Trophoblast cell (in vitro differentiated cells and primary cell): ENCODE results near the gene CCDC12.

Experiments
- DNase-seq, 2 donors: peaks; one replicate each; pipeline ENCODE4 v3.0.0-alpha.2; 2016
- H2AFZ ChIP-seq: 2 replicates; pipeline ENCODE4 v1.6.1; 2013; ENCODE audit warnings: low read length, moderate library complexity, mild to moderate bottlenecking; ENCODE audit not compliant: insufficient read depth, poor library complexity
- H2AK5ac ChIP-seq: 2 replicates; pipeline ENCODE4 v1.6.1; 2013; ENCODE audit warnings: mild to moderate bottlenecking, low read length
- H2BK120ac ChIP-seq: 2 replicates; pipeline ENCODE4 v1.6.1; 2013; ENCODE audit warnings: low read length, mild to moderate bottlenecking, moderate library complexity; ENCODE audit not compliant: insufficient read depth, poor library complexity
- H2BK12ac ChIP-seq: 2 replicates; pipeline ENCODE4 v1.6.1; 2013; ENCODE audit warnings: mild to moderate bottlenecking, low read length, moderate library complexity
- H2BK5ac ChIP-seq: 2 replicates; pipeline ENCODE4 v1.6.1; 2013; ENCODE audit warnings: low read length, low read depth, moderate library complexity, mild to moderate bottlenecking; ENCODE audit not compliant: poor library complexity
- H3K14ac ChIP-seq: 2 replicates; pipeline ENCODE4 v1.6.1; 2013; ENCODE audit warnings: mild to moderate bottlenecking, low read length
- H3K18ac ChIP-seq: 2 replicates; pipeline ENCODE4 v1.6.1; 2013; ENCODE audit warnings: mild to moderate bottlenecking, low read length
- H3K23ac ChIP-seq: 2 replicates; pipeline ENCODE4 v1.6.1; 2013; ENCODE audit warnings: low read length
- H3K27ac ChIP-seq: 2 replicates; pipeline ENCODE4 v1.5.1; 2013; ENCODE audit warnings: low read depth, mild to moderate bottlenecking, inconsistent platforms, low read length, moderate library complexity
- H3K27me3 ChIP-seq: 2 replicates; pipeline ENCODE4 v1.6.1; 2013; ENCODE audit warnings: inconsistent platforms, mild to moderate bottlenecking, low read length, moderate library complexity; ENCODE audit not compliant: insufficient read depth
- H3K36me3 ChIP-seq, 2 experiments: 1 replicate in 1 of 2; 2 replicates in 1 of 2; pipeline ENCODE4 v1.6.1; 2013; ENCODE audit warnings: low read length in 2 of 2, mild to moderate bottlenecking in 2 of 2, moderate library complexity in 1 of 2; ENCODE audit not compliant: insufficient read depth in 2 of 2, control insufficient read depth in 1 of 2
- H3K4ac ChIP-seq: 2 replicates; pipeline ENCODE4 v1.6.1; 2013; ENCODE audit warnings: low read depth, mild to moderate bottlenecking, low read length, moderate library complexity
- H3K4me1 ChIP-seq, 2 experiments: 1 replicate in 1 of 2; 2 replicates in 1 of 2; pipeline ENCODE4 v1.6.1; 2013; ENCODE audit warnings: low read length in 2 of 2, mild to moderate bottlenecking in 2 of 2, moderate library complexity in 1 of 2; ENCODE audit not compliant: insufficient read depth in 2 of 2, control insufficient read depth in 1 of 2
- H3K4me2 ChIP-seq: 2 replicates; pipeline ENCODE4 v1.6.1; 2013; ENCODE audit warnings: inconsistent platforms, mild to moderate bottlenecking, low read length, moderate library complexity
- H3K4me3 ChIP-seq: 2 replicates; pipeline ENCODE4 v1.5.1; 2013; ENCODE audit warnings: mild to moderate bottlenecking, low read depth, low read length, inconsistent platforms
- H3K79me1 ChIP-seq: one replicate; pipeline ENCODE4 v1.6.1; 2013; ENCODE audit warnings: low read length
- H3K79me2 ChIP-seq: 2 replicates; pipeline ENCODE4 v1.6.1; 2013; ENCODE audit warnings: low read length, mild to moderate bottlenecking; ENCODE audit not compliant: control insufficient read depth, insufficient read depth, poor library complexity
- H3K9ac ChIP-seq: 2 replicates; pipeline ENCODE4 v1.6.1; 2013; ENCODE audit warnings: mild to moderate bottlenecking, low read length
- H3K9me3 ChIP-seq: 2 replicates; pipeline ENCODE4 v1.6.1; 2013; ENCODE audit warnings: low read depth, mild to moderate bottlenecking, control low read depth, inconsistent platforms, low read length; ENCODE audit not compliant: insufficient read depth
- H4K12ac ChIP-seq: 2 replicates; pipeline ENCODE4 v1.6.1; 2013; ENCODE audit warnings: low read depth, mild to moderate bottlenecking, low read length, moderate library complexity
- H4K8ac ChIP-seq: 2 replicates; pipeline ENCODE4 v1.6.1; 2013; ENCODE audit warnings: low read depth, mild to moderate bottlenecking, low read length, moderate library complexity
- H4K91ac ChIP-seq: one replicate; pipeline ENCODE4 v1.6.1; 2013; ENCODE audit warnings: low read depth, mild to moderate bottlenecking, low read length, moderate library complexity
- WGBS: extraction: QIAGEN DNeasy Blood & Tissue Kit; methylation state at CpG from one replicate; pipeline ENCODE4 v1.1.7; 2013; ENCODE audit warnings: missing lambda C conversion rate; ENCODE audit not compliant: insufficient read length, insufficient coverage; ENCODE audit errors: extremely low coverage; 5-methylcytosine and 5-hydroxymethylcytosine counted together

The CCDC12 gene

GRCh38 chr3:46955801-46956259, 20.7 kb downstream of the CCDC12 start:
- Histone ChIP-seq H3K23ac (no peak overlapping the region), H2BK12ac (no peak overlapping the region), H3K9ac (no peak overlapping the region), H3K4ac (peak overlapping the region; percentile 5), H3K27me3 (no peaks in the 10 kb centered on the region), H4K12ac (no peak overlapping the region), H3K4me2 (no peak overlapping the region), H3K36me3 (peaks cover 0 to 2% of the 10 kb centered on the region in 2 experiments), H3K79me1 (peaks cover 3% of the 10 kb centered on the region), H3K4me1 (peaks cover 32 to 37% of the 10 kb centered on the region in 2 experiments), H2BK120ac (no peak overlapping the region), H3K14ac (no peak overlapping the region), H4K91ac (no peak overlapping the region), H2BK5ac (no peak overlapping the region), H3K9me3 (no peaks in the 10 kb centered on the region), H3K79me2 (peaks cover 31% of the 10 kb centered on the region), H2AFZ (no peak overlapping the region), H4K8ac (no peak overlapping the region), H3K4me3 (no peak overlapping the region), H3K27ac (no peak overlapping the region), H2AK5ac (no peak overlapping the region), H3K18ac (no peak overlapping the region)
- DNase-seq: no peak
- WGBS: no CpG with 5 or more reads among the region's 3 CpGs

DNA sequence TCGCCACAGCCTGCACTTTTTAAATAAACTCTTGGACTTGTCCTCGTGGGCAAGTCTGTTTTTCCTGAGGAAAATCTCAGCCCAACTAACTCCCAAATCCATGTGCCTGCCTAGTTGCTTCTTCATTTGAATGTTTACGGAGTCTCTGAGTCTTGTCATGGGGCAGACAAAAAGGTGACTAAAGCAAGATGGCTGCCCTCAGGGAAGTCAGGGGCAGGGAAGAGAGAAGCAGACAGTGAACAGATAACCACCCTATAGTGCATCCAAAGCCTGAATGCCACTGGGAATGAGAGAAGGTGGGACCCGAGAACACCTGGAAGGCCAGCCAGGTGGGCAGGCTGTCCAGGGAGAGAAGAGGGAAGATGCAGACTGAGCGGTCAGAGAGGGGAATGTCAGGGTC, 21.4 kb downstream of the CCDC12 start:
- no peak for DNase-seq
- Histone ChIP-seq H3K14ac (no peak overlapping the region), H3K4me3 (no peak overlapping the region), H3K18ac (peak overlapping the region; percentile 2), H3K27me3 (no peaks in the 10 kb centered on the region), H4K91ac (no peak overlapping the region), H3K4me2 (no peak overlapping the region), H4K12ac (no peak overlapping the region), H2BK5ac (no peak overlapping the region), H2AFZ (no peak overlapping the region), H2AK5ac (no peak overlapping the region), H4K8ac (no peak overlapping the region), H3K9ac (no peak overlapping the region), H3K4me1 (peaks cover 26 to 32% of the 10 kb centered on the region in 2 experiments), H3K27ac (no peak overlapping the region), H2BK12ac (no peak overlapping the region), H3K36me3 (peaks cover 0 to 2% of the 10 kb centered on the region in 2 experiments), H3K79me1 (peaks cover 2% of the 10 kb centered on the region), H3K4ac (peak overlapping the region; percentile 37), H3K9me3 (no peaks in the 10 kb centered on the region), H2BK120ac (no peak overlapping the region), H3K23ac (no peak overlapping the region), H3K79me2 (peaks cover 30% of the 10 kb centered on the region)
- WGBS: no CpG with 5 or more reads among the region's 5 CpGs

DNA sequence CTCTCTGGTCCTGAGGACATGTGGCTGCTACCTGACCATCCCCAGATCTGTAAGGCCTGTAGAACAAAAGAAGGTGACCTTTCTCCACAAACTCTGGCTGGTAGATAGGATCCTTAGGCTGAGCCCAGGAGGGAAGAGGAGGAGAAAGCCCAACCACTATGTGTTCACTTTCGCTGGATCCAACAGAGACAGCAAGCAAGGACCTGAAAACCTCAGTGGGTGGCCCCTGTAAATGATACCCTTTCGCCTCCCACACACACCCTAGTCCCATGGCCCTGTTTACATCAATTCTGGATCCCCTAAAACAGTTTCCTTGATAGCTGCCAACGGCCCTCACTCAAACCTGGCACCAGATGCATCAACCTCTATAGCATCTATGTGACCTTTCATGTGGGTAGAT, 22.4 kb downstream of the CCDC12 start:
- Histone ChIP-seq H3K14ac (no peak overlapping the region), H3K27me3 (no peaks in the 10 kb centered on the region), H3K4me3 (no peak overlapping the region), H3K27ac (no peak overlapping the region), H3K9ac (no peak overlapping the region), H3K36me3 (peaks cover 0 to 2% of the 10 kb centered on the region in 2 experiments), H2BK12ac (no peak overlapping the region), H3K4me2 (no peak overlapping the region), H4K12ac (no peak overlapping the region), H2BK5ac (no peak overlapping the region), H3K9me3 (no peaks in the 10 kb centered on the region), H3K79me1 (no peaks in the 10 kb centered on the region), H4K8ac (no peak overlapping the region), H3K79me2 (peaks cover 23% of the 10 kb centered on the region), H3K23ac (no peak overlapping the region), H2AK5ac (no peak overlapping the region), H2BK120ac (no peak overlapping the region), H4K91ac (no peak overlapping the region), H3K18ac (peak overlapping the region; percentile 15), H2AFZ (no peak overlapping the region), H3K4me1 (peaks cover 21 to 26% of the 10 kb centered on the region in 2 experiments), H3K4ac (peak overlapping the region; percentile 49)
- no CpG with 5 or more reads among the region's 3 CpGs for WGBS
- no peak for DNase-seq

- H3K36me3 ChIP-seq: no peaks in the 10 kb centered on the region
- no peak overlapping the region for H3K23ac ChIP-seq
- H3K18ac ChIP-seq: peak overlapping the region; percentile 15
- H4K8ac ChIP-seq: no peak overlapping the region
- H2BK12ac ChIP-seq: no peak overlapping the region
- H4K91ac ChIP-seq: no peak overlapping the region
- H3K9me3 ChIP-seq: no peaks in the 10 kb centered on the region
- no peak overlapping the region for H2BK120ac ChIP-seq
- no peak for DNase-seq
- no peak overlapping the region for H2AFZ ChIP-seq
- peaks cover 20% of the 10 kb centered on the region for H3K79me2 ChIP-seq
- H3K4me1 ChIP-seq: peaks cover 27 to 29% of the 10 kb centered on the region in 2 experiments
- no peaks in the 10 kb centered on the region for H3K79me1 ChIP-seq
- no peaks in the 10 kb centered on the region for H3K27me3 ChIP-seq
- no peak overlapping the region for H2BK5ac ChIP-seq
- H3K4ac ChIP-seq: peak overlapping the region; percentile 71
- H3K14ac ChIP-seq: no peak overlapping the region
- H3K4me2 ChIP-seq: no peak overlapping the region
- no peak overlapping the region for H3K4me3 ChIP-seq
- no peak overlapping the region for H2AK5ac ChIP-seq
- no peak overlapping the region for H3K27ac ChIP-seq
- no peak overlapping the region for H4K12ac ChIP-seq
- H3K9ac ChIP-seq: no peak overlapping the region
- no CpG with 5 or more reads among the region's 8 CpGs for WGBS
These were observed 23.1 kb downstream of the CCDC12 start for GRCh38 chr3:46953234-46954010.
